H9 (cell line): ENCODE results near the gene EHD2. TPM values are rescaled to one million over a fixed set of nuclear protein-coding genes. Genes with fewer than 3 reads are reported as not detected.

ENCODE experiments used
- DNase-seq: peaks from one replicate; pipeline ENCODE4 v3.0.0-alpha.2; 2017
- H2AFZ ChIP-seq: one replicate; pipeline ENCODE4 v1.6.1; 2013; ENCODE audit warnings: mild to moderate bottlenecking, low read length, control low read depth, moderate library complexity
- H2AK5ac ChIP-seq: 2 replicates; pipeline ENCODE4 v1.6.1; 2013; ENCODE audit warnings: low read length, control low read depth, mixed read lengths; ENCODE audit not compliant: insufficient read length
- H2BK120ac ChIP-seq: one replicate; pipeline ENCODE4 v1.6.1; 2013; ENCODE audit warnings: low read depth, mild to moderate bottlenecking, low read length, control low read depth, inconsistent platforms; ENCODE audit not compliant: poor library complexity, severe bottlenecking
- H2BK12ac ChIP-seq: 2 replicates; pipeline ENCODE4 v1.6.1; 2013; ENCODE audit warnings: low read length, control low read depth, mixed read lengths, low read depth; ENCODE audit not compliant: insufficient read length
- H2BK15ac ChIP-seq: 2 replicates; pipeline ENCODE4 v1.6.1; 2013; ENCODE audit warnings: low read depth, low read length, control low read depth
- H2BK20ac ChIP-seq: one replicate; pipeline ENCODE4 v1.6.1; 2013; ENCODE audit warnings: low read depth, mild to moderate bottlenecking, low read length, control low read depth, inconsistent platforms; ENCODE audit not compliant: poor library complexity, severe bottlenecking
- H2BK5ac ChIP-seq: 2 replicates; pipeline ENCODE4 v1.6.1; 2013; ENCODE audit warnings: low read length, control low read depth, mixed read lengths; ENCODE audit not compliant: insufficient read length
- H3K14ac ChIP-seq: 2 replicates; pipeline ENCODE4 v1.6.1; 2013; ENCODE audit warnings: low read length, control low read depth; ENCODE audit not compliant: insufficient read depth
- H3K18ac ChIP-seq: 2 replicates; pipeline ENCODE4 v1.6.1; 2013; ENCODE audit warnings: low read depth, mild to moderate bottlenecking, mixed read lengths, low read length, control low read depth; ENCODE audit not compliant: insufficient read length
- H3K23ac ChIP-seq: 2 replicates; pipeline ENCODE4 v1.6.1; 2013; ENCODE audit warnings: low read length, control low read depth, mixed read lengths, low read depth; ENCODE audit not compliant: insufficient read length
- H3K23me2 ChIP-seq: 2 replicates; pipeline ENCODE4 v1.6.1; 2013; ENCODE audit warnings: low read depth, mild to moderate bottlenecking, mixed read lengths, low read length, control low read depth; ENCODE audit not compliant: insufficient read length, poor library complexity, severe bottlenecking
- H3K27ac ChIP-seq: 2 replicates; pipeline ENCODE4 v1.5.1; 2013; ENCODE audit warnings: low read length, control low read depth, mixed read lengths, low read depth; ENCODE audit not compliant: insufficient read length
- H3K27me3 ChIP-seq: 2 replicates; pipeline ENCODE4 v1.6.1; 2013; ENCODE audit warnings: low read length, control low read depth, inconsistent platforms; ENCODE audit not compliant: insufficient read depth
- H3K4ac ChIP-seq: 2 replicates; pipeline ENCODE4 v1.6.1; 2013; ENCODE audit warnings: low read depth, mild to moderate bottlenecking, control low read depth, inconsistent platforms, low read length, moderate library complexity
- H3K4me1 ChIP-seq: 2 replicates; pipeline ENCODE4 v1.6.1; 2013; ENCODE audit warnings: low read length, control low read depth, inconsistent platforms; ENCODE audit not compliant: insufficient read depth
- H3K4me2 ChIP-seq: 2 replicates; pipeline ENCODE4 v1.6.1; 2013; ENCODE audit warnings: low read length, control low read depth, mixed read lengths; ENCODE audit not compliant: insufficient read length, insufficient read depth
- H3K56ac ChIP-seq: 2 replicates; pipeline ENCODE4 v1.6.1; 2013; ENCODE audit warnings: low read depth, mild to moderate bottlenecking, mixed read lengths, low read length, control low read depth; ENCODE audit not compliant: insufficient read length
- H3K79me1 ChIP-seq: 2 replicates; pipeline ENCODE4 v1.6.1; 2013; ENCODE audit warnings: low read depth, mild to moderate bottlenecking, moderate library complexity, low read length, control low read depth, inconsistent platforms; ENCODE audit not compliant: insufficient read depth, poor library complexity, severe bottlenecking
- H3K79me2 ChIP-seq: 2 replicates; pipeline ENCODE4 v1.6.1; 2013; ENCODE audit warnings: low read length, control low read depth, inconsistent platforms; ENCODE audit not compliant: insufficient read depth
- H3K9ac ChIP-seq: 2 replicates; pipeline ENCODE4 v1.6.1; 2013; ENCODE audit warnings: low read length, control low read depth, mixed read lengths; ENCODE audit not compliant: insufficient read length; ENCODE audit errors: extremely low read depth
- H3K9me3 ChIP-seq: one replicate; pipeline ENCODE4 v1.6.1; 2013; ENCODE audit warnings: low read depth, low read length, inconsistent platforms; ENCODE audit not compliant: control insufficient read depth
- H3T11ph ChIP-seq: one replicate; pipeline ENCODE4 v1.6.1; 2013; ENCODE audit warnings: mild to moderate bottlenecking, low read length, control low read depth, inconsistent platforms
- H4K20me1 ChIP-seq: one replicate; pipeline ENCODE4 v1.6.1; 2013; ENCODE audit not compliant: control insufficient read depth, insufficient read length, insufficient read depth
- H4K5ac ChIP-seq: 2 replicates; pipeline ENCODE4 v1.6.1; 2013; ENCODE audit warnings: low read depth, mild to moderate bottlenecking, mixed read lengths, low read length, control low read depth; ENCODE audit not compliant: insufficient read length
- H4K8ac ChIP-seq: replicated peaks from 2 replicates; pipeline ENCODE4 v1.6.1; 2013; ENCODE audit warnings: low read length, control low read depth, mixed read lengths, low read depth; ENCODE audit not compliant: insufficient read length
- H4K91ac ChIP-seq: 2 replicates; pipeline ENCODE4 v1.6.1; 2013; ENCODE audit warnings: low read depth, mild to moderate bottlenecking, moderate library complexity, mixed read lengths, low read length, control low read depth; ENCODE audit not compliant: insufficient read length
- H3K27ac Mint-ChIP-seq, 3 experiments: 2 replicates in 2 of 3; 3 replicates in 1 of 3; pipeline ENCODE4 v1.8.0; 2020 to 2021; ENCODE audit warnings: mixed read lengths in 3 of 3, mild to moderate bottlenecking in 1 of 3, moderate library complexity in 1 of 3
- H3K27me3 Mint-ChIP-seq: 2 replicates; pipeline ENCODE4 v1.8.0; 2021; ENCODE audit warnings: low read depth, mild to moderate bottlenecking, moderate library complexity, mixed read lengths
- H3K36me3 Mint-ChIP-seq, 3 experiments: 2 replicates in 2 of 3; 3 replicates in 1 of 3; pipeline ENCODE4 v1.8.0; 2020 to 2021; ENCODE audit warnings: low read depth in 3 of 3, mixed read lengths in 3 of 3; ENCODE audit not compliant: insufficient read depth in 1 of 3
- H3K4me1 Mint-ChIP-seq, 2 experiments: 2 replicates each; pipeline ENCODE4 v1.8.0; 2020; ENCODE audit warnings: mixed read lengths in 2 of 2
- H3K4me3 Mint-ChIP-seq, 2 experiments: 2 replicates in 1 of 2; 3 replicates in 1 of 2; pipeline ENCODE4 v1.8.0; 2020 to 2021; ENCODE audit warnings: mild to moderate bottlenecking in 2 of 2, mixed read lengths in 2 of 2, moderate library complexity in 1 of 2
- H3K9me3 Mint-ChIP-seq, 2 experiments: 2 replicates in 1 of 2; 3 replicates in 1 of 2; pipeline ENCODE4 v1.8.0; 2020; ENCODE audit warnings: mild to moderate bottlenecking in 2 of 2, mixed read lengths in 2 of 2, moderate library complexity in 1 of 2
- CTCF ChIP-seq: fragments of 200-600 bp; sonication (generic); conservative IDR thresholded peaks from 3 replicates; pipeline ENCODE4 v1.8.0; 2021; ENCODE audit warnings: antibody characterized with exemption, mild to moderate bottlenecking
- WGBS: extraction: QIAGEN DNeasy Blood & Tissue Kit; methylation state at CpG from one replicate; pipeline ENCODE4 v1.1.7; 2013; ENCODE audit warnings: missing lambda C conversion rate, low lambda C conversion rate, mixed read lengths; ENCODE audit not compliant: insufficient read length; ENCODE audit errors: extremely low coverage; 5-methylcytosine and 5-hydroxymethylcytosine counted together
- total RNA-seq: library from RNA; stranded (reverse); gene quantifications from 2 replicates; pipeline ENCODE4 v1.2.1, GENCODE V29; 2021

Gene EHD2
- total RNA-seq, 1 experiment from 2014 or later, result 19.7 TPM

- Histone ChIP-seq H4K8ac (no peak overlapping the region), H2BK12ac (no peak overlapping the region), H3K79me2 (no peaks in the 10 kb centered on the region), H3K4me2 (no peak overlapping the region), H2BK120ac (no peak overlapping the region), H3K23ac (no peak overlapping the region), H2BK20ac (no peak overlapping the region), H2AK5ac (no peak overlapping the region), H3K4me1 (no peaks in the 10 kb centered on the region), H4K91ac (no peak overlapping the region), H3K4ac (no peak overlapping the region), H3K27me3 (no peaks in the 10 kb centered on the region), H3K14ac (no peak overlapping the region), H3K9me3 (no peaks in the 10 kb centered on the region), H2BK15ac (no peak overlapping the region), H2BK5ac (no peak overlapping the region), H3K18ac (no peak overlapping the region), H4K5ac (no peak overlapping the region), H3K23me2 (no peaks in the 10 kb centered on the region), H2AFZ (no peak overlapping the region), H3K79me1 (no peaks in the 10 kb centered on the region), H4K20me1 (no peaks in the 10 kb centered on the region), H3K56ac (no peak overlapping the region), H3K9ac (no peak overlapping the region), H3K27ac (no peak overlapping the region), H3T11ph (no peak overlapping the region)
- WGBS, result no CpG with 5 or more reads among the region's 46 CpGs
- no peak for TF ChIP-seq CTCF
- H3K4me3 Mint-ChIP-seq, result no peak overlapping the region
- no peak for DNase-seq
- peaks cover 2 to 13% of the 10 kb centered on the region in 2 experiments; a peak in 3 of 4 replicates for H3K4me1 Mint-ChIP-seq
- peaks cover 11 to 44% (median 34%) of the 10 kb centered on the region in 3 experiments; a peak in 6 of 7 replicates for H3K36me3 Mint-ChIP-seq
- no peaks in the 10 kb centered on the region; a peak in 1 of 5 replicates for H3K9me3 Mint-ChIP-seq
- no peaks in the 10 kb centered on the region for H3K27me3 Mint-ChIP-seq
- no peak overlapping the region; a peak in 2 of 7 replicates for H3K27ac Mint-ChIP-seq
These were observed 14.4 kb upstream of the EHD2 start for GRCh38 chr19:47698631-47699359.
